HL-60 (cell line): Measurements from ENCODE around the gene CTNNBIP1.

Experiments used
- POLR2AphosphoS5 ChIP-seq: IDR thresholded peaks from 2 replicates; pipeline ENCODE4 v1.6.1; 2012; ENCODE audit warnings: low read depth
- SPI1 ChIP-seq: IDR thresholded peaks from 2 replicates; pipeline ENCODE4 v1.6.1; 2012; ENCODE audit warnings: low read depth, mild to moderate bottlenecking, borderline replicate concordance
- TF ChIP-seq, protein P1 (sequence below): IDR thresholded peaks from one replicate; pipeline ENCODE4 v1.5.1; 2011; ENCODE audit warnings: low read length, control low read depth, inconsistent platforms; ENCODE audit not compliant: insufficient read depth
- TF ChIP-seq, protein P2 (sequence below): IDR thresholded peaks from 2 replicates; pipeline ENCODE4 v1.6.1; 2012; ENCODE audit warnings: low read depth; ENCODE audit not compliant: insufficient replicate concordance

DNA sequence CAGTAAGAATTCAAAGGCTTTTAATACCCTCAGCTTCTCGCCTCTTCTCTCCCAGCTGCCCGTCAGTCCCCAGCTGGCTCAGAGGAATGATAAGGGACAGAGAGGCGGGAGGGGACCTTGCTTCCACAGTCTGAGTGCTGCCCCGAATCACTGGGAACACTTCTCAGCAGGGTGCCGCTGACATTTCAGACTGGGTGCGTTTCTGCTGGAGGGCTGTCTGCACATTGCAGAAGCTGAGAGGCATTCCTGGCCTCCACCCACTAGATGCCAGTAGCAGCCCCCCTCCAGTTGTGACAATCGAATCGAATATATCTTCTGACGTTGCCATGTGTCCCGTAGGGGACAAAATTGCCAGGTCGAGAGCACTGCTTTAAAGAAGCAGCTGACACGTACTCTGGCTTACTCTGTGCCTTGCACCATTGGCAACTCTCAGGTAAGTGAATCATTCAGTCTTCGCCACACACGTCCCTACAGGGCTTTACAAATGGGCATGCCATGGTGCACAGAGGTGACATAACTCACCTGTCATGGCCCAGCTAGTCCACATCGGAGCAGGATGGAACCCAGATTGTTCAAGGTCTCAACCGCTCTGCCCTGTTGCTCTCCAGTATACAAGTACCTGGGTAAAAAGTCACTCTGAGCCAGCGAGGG lies 23.9 kb downstream of the CTNNBIP1 start:
- TF ChIP-seq, protein P1, sequence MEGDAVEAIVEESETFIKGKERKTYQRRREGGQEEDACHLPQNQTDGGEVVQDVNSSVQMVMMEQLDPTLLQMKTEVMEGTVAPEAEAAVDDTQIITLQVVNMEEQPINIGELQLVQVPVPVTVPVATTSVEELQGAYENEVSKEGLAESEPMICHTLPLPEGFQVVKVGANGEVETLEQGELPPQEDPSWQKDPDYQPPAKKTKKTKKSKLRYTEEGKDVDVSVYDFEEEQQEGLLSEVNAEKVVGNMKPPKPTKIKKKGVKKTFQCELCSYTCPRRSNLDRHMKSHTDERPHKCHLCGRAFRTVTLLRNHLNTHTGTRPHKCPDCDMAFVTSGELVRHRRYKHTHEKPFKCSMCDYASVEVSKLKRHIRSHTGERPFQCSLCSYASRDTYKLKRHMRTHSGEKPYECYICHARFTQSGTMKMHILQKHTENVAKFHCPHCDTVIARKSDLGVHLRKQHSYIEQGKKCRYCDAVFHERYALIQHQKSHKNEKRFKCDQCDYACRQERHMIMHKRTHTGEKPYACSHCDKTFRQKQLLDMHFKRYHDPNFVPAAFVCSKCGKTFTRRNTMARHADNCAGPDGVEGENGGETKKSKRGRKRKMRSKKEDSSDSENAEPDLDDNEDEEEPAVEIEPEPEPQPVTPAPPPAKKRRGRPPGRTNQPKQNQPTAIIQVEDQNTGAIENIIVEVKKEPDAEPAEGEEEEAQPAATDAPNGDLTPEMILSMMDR: no peak
- no peak for TF ChIP-seq POLR2AphosphoS5
- TF ChIP-seq, protein P2, sequence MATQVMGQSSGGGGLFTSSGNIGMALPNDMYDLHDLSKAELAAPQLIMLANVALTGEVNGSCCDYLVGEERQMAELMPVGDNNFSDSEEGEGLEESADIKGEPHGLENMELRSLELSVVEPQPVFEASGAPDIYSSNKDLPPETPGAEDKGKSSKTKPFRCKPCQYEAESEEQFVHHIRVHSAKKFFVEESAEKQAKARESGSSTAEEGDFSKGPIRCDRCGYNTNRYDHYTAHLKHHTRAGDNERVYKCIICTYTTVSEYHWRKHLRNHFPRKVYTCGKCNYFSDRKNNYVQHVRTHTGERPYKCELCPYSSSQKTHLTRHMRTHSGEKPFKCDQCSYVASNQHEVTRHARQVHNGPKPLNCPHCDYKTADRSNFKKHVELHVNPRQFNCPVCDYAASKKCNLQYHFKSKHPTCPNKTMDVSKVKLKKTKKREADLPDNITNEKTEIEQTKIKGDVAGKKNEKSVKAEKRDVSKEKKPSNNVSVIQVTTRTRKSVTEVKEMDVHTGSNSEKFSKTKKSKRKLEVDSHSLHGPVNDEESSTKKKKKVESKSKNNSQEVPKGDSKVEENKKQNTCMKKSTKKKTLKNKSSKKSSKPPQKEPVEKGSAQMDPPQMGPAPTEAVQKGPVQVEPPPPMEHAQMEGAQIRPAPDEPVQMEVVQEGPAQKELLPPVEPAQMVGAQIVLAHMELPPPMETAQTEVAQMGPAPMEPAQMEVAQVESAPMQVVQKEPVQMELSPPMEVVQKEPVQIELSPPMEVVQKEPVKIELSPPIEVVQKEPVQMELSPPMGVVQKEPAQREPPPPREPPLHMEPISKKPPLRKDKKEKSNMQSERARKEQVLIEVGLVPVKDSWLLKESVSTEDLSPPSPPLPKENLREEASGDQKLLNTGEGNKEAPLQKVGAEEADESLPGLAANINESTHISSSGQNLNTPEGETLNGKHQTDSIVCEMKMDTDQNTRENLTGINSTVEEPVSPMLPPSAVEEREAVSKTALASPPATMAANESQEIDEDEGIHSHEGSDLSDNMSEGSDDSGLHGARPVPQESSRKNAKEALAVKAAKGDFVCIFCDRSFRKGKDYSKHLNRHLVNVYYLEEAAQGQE: no peak
- no peak for TF ChIP-seq SPI1
